Activated naive CD4-positive, alpha-beta T cell treated with anti-CD3 and anti-CD28 coated beads for 36 hours (primary cell): ENCODE data around the gene MPST. TPM values are rescaled to one million over a fixed set of nuclear protein-coding genes. Genes with fewer than 3 reads are reported as not detected.
A peak's percentile ranks its signal among the peaks of the same experiment; 100 is the strongest.

Experiments used
- CTCF ChIA-PET: fragments of 350-600 bp; sonication (Branson Sonifier 250); formaldehyde crosslinking; loops from one replicate; lab custom pipeline; 2021; ENCODE audit warnings: antibody characterized with exemption; lab: Charles Lee
- DNase-seq: peaks from one replicate; pipeline ENCODE4 v3.0.0-alpha.2; 2020
- H3K27ac Mint-ChIP-seq: one replicate; pipeline ENCODE4 v1.8.0; 2021; ENCODE audit warnings: mild to moderate bottlenecking, mixed read lengths
- H3K27me3 Mint-ChIP-seq: one replicate; pipeline ENCODE4 v1.8.0; 2021; ENCODE audit warnings: low read depth, mixed read lengths
- H3K36me3 Mint-ChIP-seq: one replicate; pipeline ENCODE4 v1.8.0; 2021; ENCODE audit warnings: low read depth, mixed read lengths
- H3K4me1 Mint-ChIP-seq: one replicate; pipeline ENCODE4 v1.8.0; 2021; ENCODE audit warnings: low read depth, mixed read lengths
- H3K4me3 Mint-ChIP-seq: one replicate; pipeline ENCODE4 v1.8.0; 2021; ENCODE audit warnings: mild to moderate bottlenecking, moderate library complexity, mixed read lengths
- H3K9me3 Mint-ChIP-seq: one replicate; pipeline ENCODE4 v1.8.0; 2021; ENCODE audit warnings: mixed read lengths
- intact Hi-C: fragments of 100-400 bp; cut with micrococcal nuclease; formaldehyde crosslinking; loops from one replicate; pipeline ENCODE4 v1.15.1; 2023
- total RNA-seq, 2 experiments: library from RNA; stranded (reverse); gene quantifications; one replicate each; pipeline ENCODE4 v1.2.3, GENCODE V29; 2021

The MPST gene
- total RNA-seq, 2 experiments from 2014 or later = 2.8 to 2.9 TPM

DNA sequence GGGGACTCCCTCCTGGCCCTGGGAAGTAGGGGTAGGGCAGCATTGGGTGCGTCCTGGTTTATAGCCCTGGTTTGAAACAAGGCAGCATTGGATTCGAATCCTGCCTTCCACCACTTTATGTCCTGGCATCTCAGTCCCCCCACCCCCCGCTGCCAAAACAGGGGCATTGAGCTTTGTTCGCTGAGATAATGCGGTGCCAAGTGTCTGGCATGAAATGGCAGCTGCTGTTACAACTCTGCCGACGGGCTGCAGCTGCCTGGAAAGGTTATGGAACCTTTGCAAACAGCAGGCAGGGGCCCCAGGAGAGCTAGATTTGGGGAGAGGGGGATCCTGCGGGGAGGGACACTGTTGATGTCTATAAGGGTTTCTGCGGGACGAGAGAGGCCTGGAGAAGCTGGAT is 2.2 kb upstream of the MPST start:
- peaks cover 24% of the 10 kb centered on the region for H3K27me3 Mint-ChIP-seq
- H3K36me3 Mint-ChIP-seq = no peaks in the 10 kb centered on the region
- DNase-seq = no peak
- no peak overlapping the region for H3K4me3 Mint-ChIP-seq
- peaks cover 4% of the 10 kb centered on the region for H3K4me1 Mint-ChIP-seq
- no peak overlapping the region for H3K27ac Mint-ChIP-seq
- CTCF ChIA-PET = interaction anchor here (1.2 kb wide), 1 partner anchor 20 kb away, joined by 5 read pairs; no protein-coding TSS in a partner anchor
- intact Hi-C loops = no loop called here
- H3K9me3 Mint-ChIP-seq = no peaks in the 10 kb centered on the region

DNA sequence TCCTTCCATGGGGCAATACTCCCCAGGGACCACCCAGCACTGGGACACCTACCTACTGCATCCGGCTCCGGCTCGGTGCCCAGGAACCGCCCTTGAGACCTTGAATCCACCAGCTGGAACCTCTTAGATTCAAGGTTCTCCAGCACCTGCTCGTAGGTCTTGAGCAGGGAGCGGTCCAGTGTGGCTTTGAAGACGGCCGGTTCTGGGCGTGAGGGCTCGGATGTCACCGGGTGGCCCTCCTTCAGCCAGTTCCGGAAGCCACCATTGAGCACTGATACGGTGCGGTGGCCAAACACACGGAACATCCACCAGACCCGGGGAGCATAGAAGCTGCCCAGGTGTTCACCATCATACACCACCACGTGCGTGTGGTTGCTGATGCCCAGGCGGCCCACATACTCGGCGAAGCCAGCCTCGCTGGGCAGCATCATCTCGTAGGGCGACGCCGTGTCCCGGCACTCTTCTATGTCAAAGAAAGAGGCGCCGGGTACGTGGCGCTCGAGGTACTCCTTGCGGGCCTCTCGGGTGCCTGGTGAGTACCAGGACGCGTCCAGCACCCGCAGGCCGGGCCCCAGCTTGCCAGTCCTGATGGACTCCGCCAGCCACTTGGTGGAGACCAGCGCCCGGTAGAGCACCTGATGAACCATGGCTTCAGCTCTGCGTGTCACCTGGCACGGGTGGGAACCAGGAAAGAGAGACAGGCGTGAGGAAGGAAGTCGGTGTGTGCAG is 1.3 kb upstream of the MPST start:
- peak overlapping the region; percentile 46 for H3K4me3 Mint-ChIP-seq
- H3K27me3 Mint-ChIP-seq = peaks cover 24% of the 10 kb centered on the region
- H3K27ac Mint-ChIP-seq = no peak overlapping the region
- no peaks in the 10 kb centered on the region for H3K9me3 Mint-ChIP-seq
- H3K4me1 Mint-ChIP-seq = peaks cover 4% of the 10 kb centered on the region
- CTCF ChIA-PET = interaction anchor here (1.2 to 1.3 kb wide), 2 partner anchors 12 to 31 kb away, joined by 3 read pairs; no protein-coding TSS in a partner anchor
- no peak for DNase-seq
- intact Hi-C loops = no loop called here
- H3K36me3 Mint-ChIP-seq = no peaks in the 10 kb centered on the region

DNA sequence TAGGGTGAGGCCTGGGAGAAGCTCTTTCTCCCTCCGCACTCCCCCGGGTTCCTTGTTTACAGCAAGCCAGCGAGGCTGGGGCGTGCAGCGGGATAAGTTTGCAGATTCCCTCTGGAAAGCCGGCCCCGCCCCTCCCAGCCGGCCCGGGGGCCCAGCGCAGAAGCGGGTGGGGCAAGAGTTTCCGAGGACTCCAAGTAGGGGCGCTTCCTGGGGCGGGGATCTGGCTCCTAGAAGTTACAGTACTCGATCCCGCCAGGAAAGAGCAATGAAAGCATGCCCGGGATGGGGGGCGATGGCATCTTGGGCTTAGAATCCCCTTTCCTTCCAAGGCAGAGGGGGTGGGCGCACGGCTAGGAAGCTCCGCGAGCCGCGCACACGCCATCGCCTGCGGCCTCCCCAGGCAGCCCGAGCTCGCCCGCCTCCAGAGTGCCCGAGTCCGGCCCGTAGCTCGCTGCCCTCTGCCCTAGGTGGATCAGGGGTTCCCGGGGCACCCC is 680 bp upstream of the MPST start:
- Mint-ChIP-seq H3K9me3 (no peaks in the 10 kb centered on the region), H3K4me3 (peak overlapping the region; percentile 46)
- DNase-seq = no peak

DNA sequence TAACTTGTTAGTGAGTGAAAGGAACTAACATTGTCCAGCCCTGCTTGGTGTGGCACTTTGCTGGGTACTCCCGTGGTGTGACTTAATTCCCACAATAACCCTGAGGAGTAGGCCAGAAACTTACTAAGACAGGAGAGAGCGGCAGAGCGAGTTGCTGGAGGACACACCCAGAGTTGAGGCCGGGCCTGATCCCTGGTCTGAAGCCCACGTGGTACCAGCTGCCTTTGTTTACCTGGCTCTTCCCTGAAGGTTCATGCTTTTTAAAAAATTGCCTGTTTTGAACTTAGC is 594 bp downstream of the MPST start:
- CTCF ChIA-PET = interaction anchor here (0.6 to 2.8 kb wide), 9 partner anchors 8 to 449 kb away, joined by 3 to 15 read pairs (median 3); a partner anchor contains a TSS
- Mint-ChIP-seq H3K4me1 (peaks cover 4% of the 10 kb centered on the region), H3K27ac (no peak overlapping the region), H3K4me3 (peak overlapping the region; percentile 70), H3K36me3 (no peaks in the 10 kb centered on the region), H3K9me3 (no peaks in the 10 kb centered on the region), H3K27me3 (peaks cover 24% of the 10 kb centered on the region)
- DNase-seq = no peak
- intact Hi-C loops = no loop called here

More for the DNA sequence above, 680 bp upstream of the MPST start:
- H3K4me1 Mint-ChIP-seq = peaks cover 4% of the 10 kb centered on the region
- no peak overlapping the region for H3K27ac Mint-ChIP-seq
- H3K36me3 Mint-ChIP-seq = no peaks in the 10 kb centered on the region
- CTCF ChIA-PET = interaction anchor here (0.8 to 1.3 kb wide), 3 partner anchors 13 to 32 kb away, joined by 3 read pairs; no protein-coding TSS in a partner anchor
- H3K27me3 Mint-ChIP-seq = peaks cover 24% of the 10 kb centered on the region
- intact Hi-C loops = no loop called here

- no peaks in the 10 kb centered on the region for H3K36me3 Mint-ChIP-seq
- H3K4me3 Mint-ChIP-seq = no peak overlapping the region
- H3K27me3 Mint-ChIP-seq = peaks cover 22% of the 10 kb centered on the region
- H3K27ac Mint-ChIP-seq = no peak overlapping the region
- H3K9me3 Mint-ChIP-seq = no peaks in the 10 kb centered on the region
- intact Hi-C loops = no loop called here
- peaks cover 4% of the 10 kb centered on the region for H3K4me1 Mint-ChIP-seq
- CTCF ChIA-PET = interaction anchor here (0.6 to 2.8 kb wide), 11 partner anchors 13 to 449 kb away, joined by 3 to 15 read pairs (median 3); partner anchors contain the start of gene IFT27
- no peak for DNase-seq
Measured at GRCh38 chr22:37021041-37021440, 1.5 kb downstream of the MPST start.

DNA sequence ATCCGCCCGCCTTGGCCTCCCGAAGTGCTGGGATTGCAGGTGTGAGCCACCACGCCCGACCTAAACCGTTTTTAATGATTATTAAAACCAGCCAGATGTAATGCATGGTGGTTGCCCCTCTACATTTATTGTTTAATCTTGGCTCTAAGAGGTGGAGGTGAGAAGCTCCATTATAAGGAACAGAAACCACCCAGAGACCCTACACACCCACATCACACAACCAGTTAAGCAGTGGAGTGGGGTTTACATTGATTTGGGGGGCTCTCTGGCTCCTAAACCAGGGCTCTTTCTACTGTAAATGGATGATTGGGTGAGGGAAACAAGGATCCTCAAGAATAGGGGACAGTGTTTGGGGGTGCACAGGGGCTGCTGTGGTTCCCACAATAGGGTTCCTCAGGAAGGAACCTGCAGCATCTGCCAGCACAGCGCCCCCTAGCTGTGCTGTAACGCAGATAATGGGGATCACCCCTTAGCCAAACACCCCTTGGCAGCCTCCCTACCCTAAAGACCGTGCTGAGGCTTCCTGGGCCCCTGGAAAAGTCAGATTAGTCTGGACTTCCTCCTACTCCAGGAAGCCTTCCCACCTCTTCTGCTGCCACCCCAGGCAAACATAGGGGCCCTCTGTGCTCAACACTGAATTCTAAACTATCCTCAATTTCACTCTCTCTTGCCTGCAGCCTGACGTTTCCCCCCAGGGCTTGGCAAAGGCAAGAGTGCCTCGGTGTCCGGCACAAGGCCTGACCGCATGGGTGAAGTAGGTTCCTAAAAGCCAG is 2.4 kb downstream of the MPST start:
- Mint-ChIP-seq H3K36me3 (no peaks in the 10 kb centered on the region), H3K4me3 (no peak overlapping the region), H3K4me1 (peaks cover 4% of the 10 kb centered on the region), H3K27ac (no peak overlapping the region), H3K9me3 (no peaks in the 10 kb centered on the region), H3K27me3 (peaks cover 22% of the 10 kb centered on the region)
- intact Hi-C loops = no loop called here
- CTCF ChIA-PET = interaction anchor here (0.6 to 2.8 kb wide), 9 partner anchors 13 to 246 kb away, joined by 3 to 15 read pairs (median 3); partner anchors contain the start of genes IFT27 and RAC2
- peak; percentile 54 for DNase-seq

GRCh38 chr22:37022483-37023337 is 3.2 kb downstream of the MPST start:
- peaks cover 4% of the 10 kb centered on the region for H3K4me1 Mint-ChIP-seq
- no peak overlapping the region for H3K4me3 Mint-ChIP-seq
- H3K27ac Mint-ChIP-seq = no peak overlapping the region
- H3K9me3 Mint-ChIP-seq = no peaks in the 10 kb centered on the region
- H3K27me3 Mint-ChIP-seq = peaks cover 22% of the 10 kb centered on the region
- H3K36me3 Mint-ChIP-seq = no peaks in the 10 kb centered on the region
- CTCF ChIA-PET = interaction anchor here (0.9 to 2.8 kb wide), 3 partner anchors 19 to 221 kb away, joined by 3 to 15 read pairs (median 4); partner anchors contain the start of gene RAC2
- no peak for DNase-seq
- intact Hi-C loops = no loop called here

- DNase-seq = no peak
- no peak overlapping the region for H3K27ac Mint-ChIP-seq
- H3K27me3 Mint-ChIP-seq = peaks cover 19% of the 10 kb centered on the region
- CTCF ChIA-PET = no interaction called here
- H3K36me3 Mint-ChIP-seq = no peaks in the 10 kb centered on the region
- intact Hi-C loops = no loop called here
- no peak overlapping the region for H3K4me3 Mint-ChIP-seq
- H3K9me3 Mint-ChIP-seq = no peaks in the 10 kb centered on the region
- H3K4me1 Mint-ChIP-seq = peaks cover 4% of the 10 kb centered on the region
Measured at GRCh38 chr22:37023743-37024338, 4.3 kb downstream of the MPST start.

DNA sequence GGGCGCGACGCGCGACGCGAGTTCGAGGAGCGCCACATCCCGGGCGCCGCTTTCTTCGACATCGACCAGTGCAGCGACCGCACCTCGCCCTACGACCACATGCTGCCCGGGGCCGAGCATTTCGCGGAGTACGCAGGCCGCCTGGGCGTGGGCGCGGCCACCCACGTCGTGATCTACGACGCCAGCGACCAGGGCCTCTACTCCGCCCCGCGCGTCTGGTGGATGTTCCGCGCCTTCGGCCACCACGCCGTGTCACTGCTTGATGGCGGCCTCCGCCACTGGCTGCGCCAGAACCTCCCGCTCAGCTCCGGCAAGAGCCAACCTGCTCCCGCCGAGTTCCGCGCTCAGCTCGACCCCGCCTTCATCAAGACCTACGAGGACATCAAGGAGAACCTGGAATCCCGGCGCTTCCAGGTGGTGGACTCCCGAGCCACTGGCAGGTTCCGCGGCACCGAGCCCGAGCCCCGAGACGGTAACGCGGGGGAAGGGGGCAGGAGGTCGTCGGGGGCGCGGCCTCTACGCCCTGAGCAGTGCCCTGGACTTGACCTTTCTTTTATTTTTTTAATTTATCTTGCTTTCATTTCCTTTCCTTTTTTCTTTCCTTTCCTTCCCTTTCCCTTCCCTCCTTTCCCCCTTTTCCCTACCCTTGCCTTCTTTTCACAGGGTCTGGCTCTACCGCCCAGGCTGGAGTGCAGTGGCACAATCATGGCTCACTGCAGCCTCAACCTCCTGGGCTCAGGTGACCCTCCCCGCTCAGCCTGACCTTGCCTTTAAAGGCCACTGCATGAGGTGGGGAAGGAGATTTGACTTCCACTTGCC is 5.0 kb downstream of the MPST start:
- Mint-ChIP-seq H3K4me1 (peaks cover 4% of the 10 kb centered on the region), H3K4me3 (no peak overlapping the region), H3K27me3 (peaks cover 19% of the 10 kb centered on the region), H3K9me3 (no peaks in the 10 kb centered on the region), H3K36me3 (no peaks in the 10 kb centered on the region), H3K27ac (no peak overlapping the region)
- CTCF ChIA-PET = interaction anchor here (1.0 kb wide), 1 partner anchor 31 kb away, joined by 3 read pairs; no protein-coding TSS in a partner anchor
- no peak for DNase-seq
- intact Hi-C loops = no loop called here

DNA sequence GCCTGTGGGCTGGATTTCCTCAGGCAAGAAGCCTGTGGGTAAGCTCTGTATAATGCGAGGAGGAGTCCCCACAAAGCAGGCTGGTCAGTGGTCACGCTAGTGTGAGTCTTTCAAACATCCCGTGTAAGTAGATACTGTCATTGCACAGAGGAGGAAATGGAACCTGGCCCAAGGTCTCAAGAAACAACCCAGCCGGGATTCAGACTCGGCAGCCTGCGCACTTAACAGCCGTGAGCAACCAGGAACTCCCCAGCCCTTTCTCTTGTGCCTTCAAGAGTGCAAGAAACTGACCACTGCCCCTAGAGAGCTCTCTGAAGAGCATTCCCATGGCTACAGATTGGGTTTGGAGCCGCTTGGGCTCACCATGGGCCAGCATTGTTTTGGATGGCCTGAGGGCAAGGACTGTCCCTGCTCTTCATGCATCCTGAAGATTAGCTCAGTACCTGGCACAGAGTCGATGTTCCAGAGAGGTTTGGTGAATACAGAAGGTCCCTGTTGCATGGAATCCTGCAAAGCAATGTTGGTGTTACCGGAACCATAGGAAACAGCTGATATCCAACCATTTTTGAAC is 6.0 kb downstream of the MPST start:
- intact Hi-C loops = no loop called here
- CTCF ChIA-PET = interaction anchor here (0.6 to 1.0 kb wide), 2 partner anchors 32 to 89 kb away, joined by 3 read pairs; no protein-coding TSS in a partner anchor
- no peaks in the 10 kb centered on the region for H3K9me3 Mint-ChIP-seq
- H3K36me3 Mint-ChIP-seq = no peaks in the 10 kb centered on the region
- no peak overlapping the region for H3K4me3 Mint-ChIP-seq
- no peak for DNase-seq
- H3K27me3 Mint-ChIP-seq = peaks cover 10% of the 10 kb centered on the region
- no peaks in the 10 kb centered on the region for H3K4me1 Mint-ChIP-seq
- H3K27ac Mint-ChIP-seq = no peak overlapping the region
